Loucy (cell line): ENCODE measurements around the gene DSCAM.

ENCODE experiments used
- H2AFZ ChIP-seq: fragments of 200-600 bp; sonication (generic); 2 replicates; pipeline ENCODE4 v1.6.0; 2016; ENCODE audit warnings: antibody characterized with exemption, mild to moderate bottlenecking, low read length, moderate library complexity
- H3F3A ChIP-seq: fragments of 200-600 bp; 2 replicates; pipeline ENCODE4 v1.6.0; 2016; ENCODE audit warnings: antibody characterized with exemption, low read depth, mild to moderate bottlenecking
- H3K27me3 ChIP-seq: fragments of 200-600 bp; sonication (generic); 2 replicates; pipeline ENCODE4 v1.6.1; 2014; ENCODE audit warnings: low read length, mild to moderate bottlenecking; ENCODE audit not compliant: insufficient read depth, poor library complexity, severe bottlenecking
- H3K36me3 ChIP-seq: fragments of 200-600 bp; sonication (generic); 2 replicates; pipeline ENCODE4 v1.6.1; 2016; ENCODE audit warnings: low read length; ENCODE audit not compliant: insufficient read depth
- H3K4me1 ChIP-seq: fragments of 200-600 bp; sonication (generic); 2 replicates; pipeline ENCODE4 v1.5.1; 2014; ENCODE audit warnings: low read length, mild to moderate bottlenecking; ENCODE audit not compliant: insufficient read depth, poor library complexity, severe bottlenecking
- H3K4me2 ChIP-seq: fragments of 200-600 bp; sonication (generic); 2 replicates; pipeline ENCODE4 v1.6.0; 2014; ENCODE audit warnings: antibody characterized with exemption, low read length, low read depth, mild to moderate bottlenecking; ENCODE audit not compliant: poor library complexity, severe bottlenecking
- H3K4me3 ChIP-seq: fragments of 200-600 bp; sonication (generic); 2 replicates; pipeline ENCODE4 v1.5.1; 2014; ENCODE audit warnings: low read length, mild to moderate bottlenecking, mixed read lengths; ENCODE audit not compliant: poor library complexity, severe bottlenecking
- H3K79me2 ChIP-seq: fragments of 200-600 bp; sonication (generic); 2 replicates; pipeline ENCODE4 v1.6.1; 2014; ENCODE audit warnings: low read length; ENCODE audit not compliant: insufficient read depth
- H3K9ac ChIP-seq: fragments of 200-600 bp; sonication (generic); 2 replicates; pipeline ENCODE4 v1.6.0; 2014; ENCODE audit warnings: mild to moderate bottlenecking, low read depth, low read length, moderate library complexity; ENCODE audit not compliant: poor library complexity, severe bottlenecking
- H3K9me2 ChIP-seq: fragments of 200-600 bp; sonication (generic); replicated peaks from 2 replicates; pipeline ENCODE4 v1.6.1; 2016; ENCODE audit warnings: low read depth, low read length, mixed read lengths
- H3K9me3 ChIP-seq: fragments of 200-600 bp; sonication (generic); 2 replicates; pipeline ENCODE4 v1.6.1; 2014; ENCODE audit warnings: mild to moderate bottlenecking, antibody characterized with exemption, low read length, low read depth; ENCODE audit not compliant: insufficient read depth
- H4K20me1 ChIP-seq: fragments of 200-600 bp; sonication (generic); 2 replicates; pipeline ENCODE4 v1.6.0; 2014; ENCODE audit warnings: antibody characterized with exemption, low read length, mild to moderate bottlenecking; ENCODE audit not compliant: insufficient read depth, poor library complexity, severe bottlenecking
- CTCF ChIP-seq: fragments of 200-600 bp; sonication (generic); conservative IDR thresholded peaks from 2 replicates; pipeline ENCODE4 v1.5.1; 2014; ENCODE audit warnings: mild to moderate bottlenecking, antibody characterized with exemption, low read length
- EZH2phosphoT487 ChIP-seq: fragments of 200-600 bp; IDR thresholded peaks from 2 replicates; pipeline ENCODE4 v1.6.1; 2018; ENCODE audit warnings: antibody characterized with exemption, mild to moderate bottlenecking, moderate library complexity, borderline replicate concordance

The DSCAM gene

GRCh38 chr21:40018871-40019475, 828.0 kb downstream of the DSCAM start:
- Histone ChIP-seq H3K27me3 (no peaks in the 10 kb centered on the region), H3K79me2 (no peaks in the 10 kb centered on the region), H3K9me3 (no peaks in the 10 kb centered on the region; the same call in 1 of the 2 replicates), H3K4me3 (no peak overlapping the region), H3K36me3 (no peaks in the 10 kb centered on the region), H3K9me2 (no peaks in the 10 kb centered on the region), H3K4me2 (no peak overlapping the region), H3K9ac (no peak overlapping the region), H3F3A (no peaks in the 10 kb centered on the region), H3K4me1 (no peaks in the 10 kb centered on the region), H2AFZ (no peak overlapping the region), H4K20me1 (no peaks in the 10 kb centered on the region)
- TF ChIP-seq EZH2phosphoT487, result no peak
- no peak for TF ChIP-seq CTCF

- H3K9me3 ChIP-seq, result no peaks in the 10 kb centered on the region; the same call in 1 of the 2 replicates
- H3K36me3 ChIP-seq, result no peaks in the 10 kb centered on the region
- no peak overlapping the region for H3K4me2 ChIP-seq
- TF ChIP-seq CTCF, result no peak
- TF ChIP-seq EZH2phosphoT487, result no peak
- H3K9ac ChIP-seq, result no peak overlapping the region
- no peaks in the 10 kb centered on the region for H3K79me2 ChIP-seq
- no peak overlapping the region for H2AFZ ChIP-seq
- H4K20me1 ChIP-seq, result no peaks in the 10 kb centered on the region
- no peaks in the 10 kb centered on the region for H3K9me2 ChIP-seq
- H3K4me1 ChIP-seq, result no peaks in the 10 kb centered on the region
- H3F3A ChIP-seq, result no peaks in the 10 kb centered on the region
- H3K4me3 ChIP-seq, result no peak overlapping the region
- H3K27me3 ChIP-seq, result no peaks in the 10 kb centered on the region
Measured at GRCh38 chr21:40016667-40017066, 830.3 kb downstream of the DSCAM start.

- Histone ChIP-seq H3K9me3 (no peaks in the 10 kb centered on the region; the same call in 1 of the 2 replicates), H3K79me2 (no peaks in the 10 kb centered on the region), H3F3A (no peaks in the 10 kb centered on the region), H3K4me1 (no peaks in the 10 kb centered on the region), H3K36me3 (no peaks in the 10 kb centered on the region), H4K20me1 (no peaks in the 10 kb centered on the region), H3K9me2 (no peaks in the 10 kb centered on the region), H3K4me2 (no peak overlapping the region), H3K9ac (no peak overlapping the region), H2AFZ (no peak overlapping the region), H3K27me3 (no peaks in the 10 kb centered on the region), H3K4me3 (no peak overlapping the region)
- no peak for TF ChIP-seq CTCF
- no peak for TF ChIP-seq EZH2phosphoT487
Measured at GRCh38 chr21:40016234-40016633, 830.7 kb downstream of the DSCAM start.
